K562 (cell line): Measurements from ENCODE around the gene MINDY3. TPM values are rescaled to one million over a fixed set of nuclear protein-coding genes. Genes with fewer than 3 reads are reported as not detected.

Source experiments
- ATAC-seq: fragments of 200-7000 bp; cut with Tn5 transposase; 3 replicates; pipeline ENCODE4 v1.9.1; 2020; ENCODE audit warnings: moderate library complexity
- BruUV-seq: library from RNA; stranded (reverse); fragments of 400-500 nt; replicated peaks from 2 replicates; lab custom pipeline; 2021; lab: Mats Ljungman, UMichigan
- CTCF ChIA-PET: fragments of 300-600 bp; formaldehyde crosslinking; extraction: SDS; loops from one replicate; lab custom pipeline; 2021; ENCODE audit warnings: low intra/inter-chr PET ratio; lab: Yijun Ruan, JAX
- POLR2A ChIA-PET: fragments of 300-600, 350-650 bp; sonication (Branson Sonifier 250); formaldehyde crosslinking; extraction: SDS; loops from one replicate; lab custom pipeline; 2021; ENCODE audit warnings: antibody characterized with exemption, inconsistent platforms; lab: Yijun Ruan, JAX
- DNase-seq, 4 experiments: peaks; one replicate each; pipeline versions ENCODE4 v3.0.0 to v3.0.0-alpha.2; 2011 to 2018; ENCODE audit warnings: low spot score in 3 of 4, mixed read lengths in 3 of 4; ENCODE audit errors: extremely low read depth in 1 of 4
- FAIRE-seq: peaks from 2 replicates; lab custom pipeline; 2011; peaks lifted over from hg19 to GRCh38; lab: Jason Lieb, UNC
- H2AFZ ChIP-seq: 2 replicates; pipeline ENCODE4 v1.6.0; 2011; ENCODE audit warnings: low read depth, low read length, control low read depth, inconsistent platforms
- H3K27ac ChIP-seq: fragments of 200-600 bp; 3 replicates; pipeline ENCODE4 v1.8.0; 2011; ENCODE audit warnings: low read depth, mild to moderate bottlenecking, control low read depth, inconsistent platforms, low read length, moderate library complexity, mixed read lengths; ENCODE audit errors: extremely low read depth
- H3K27me3 ChIP-seq, 2 experiments: fragments of 300-600 bp in 1 of 2; 2 replicates in 1 of 2; 3 replicates in 1 of 2; pipeline versions ENCODE4 v1.6.0 to v1.8.0; 2011; ENCODE audit warnings: inconsistent platforms in 2 of 2, low read length in 2 of 2, mild to moderate bottlenecking in 1 of 2, mixed read lengths in 1 of 2, moderate library complexity in 1 of 2; ENCODE audit not compliant: control insufficient read depth in 2 of 2, insufficient read depth in 2 of 2
- H3K36me3 ChIP-seq: fragments of 300-600 bp; 3 replicates; pipeline ENCODE4 v1.8.0; 2011; ENCODE audit warnings: mild to moderate bottlenecking, low read length, inconsistent platforms; ENCODE audit not compliant: control insufficient read depth, insufficient read depth
- H3K4me1 ChIP-seq, 2 experiments: fragments of 200-600 bp in 1 of 2; replicated peaks in 1 of 2; 2 replicates in 1 of 2; 3 replicates in 1 of 2; pipeline versions ENCODE4 v1.5.1 to v1.8.0; 2011; ENCODE audit warnings: inconsistent platforms in 2 of 2, low read length in 2 of 2, mild to moderate bottlenecking in 1 of 2, mixed read lengths in 1 of 2, moderate library complexity in 1 of 2; ENCODE audit not compliant: control insufficient read depth in 2 of 2, insufficient read depth in 2 of 2
- H3K4me2 ChIP-seq: 2 replicates; pipeline ENCODE4 v1.6.1; 2011; ENCODE audit warnings: low read length, control low read depth, inconsistent platforms, mixed read lengths; ENCODE audit not compliant: insufficient read depth
- H3K4me3 ChIP-seq: fragments of 200-600 bp; sonication (generic), shearing (Covaris generic); 2 replicates; pipeline ENCODE4 v1.5.1; 2016; ENCODE audit warnings: control low read depth, inconsistent platforms
- H3K79me2 ChIP-seq: fragments of 200-600 bp; 3 replicates; pipeline ENCODE4 v1.8.0; 2011; ENCODE audit warnings: low read length, inconsistent platforms; ENCODE audit not compliant: control insufficient read depth, insufficient read depth
- H3K9ac ChIP-seq, 2 experiments: 2 replicates each; pipeline versions ENCODE4 v1.6.0 to v1.6.1; 2011; ENCODE audit warnings: low read depth in 2 of 2, low read length in 2 of 2, control low read depth in 1 of 2, inconsistent platforms in 1 of 2, mild to moderate bottlenecking in 1 of 2, mixed read lengths in 1 of 2; ENCODE audit not compliant: insufficient read depth in 1 of 2
- H3K9me1 ChIP-seq: one replicate; pipeline ENCODE4 v1.6.0; 2011; ENCODE audit warnings: inconsistent platforms, mild to moderate bottlenecking, low read length, moderate library complexity; ENCODE audit not compliant: control insufficient read depth, insufficient read depth
- H3K9me3 ChIP-seq: replicated peaks from 2 replicates; pipeline ENCODE4 v1.5.1; 2011; ENCODE audit warnings: low read depth, low read length, inconsistent platforms; ENCODE audit not compliant: control insufficient read depth, insufficient read depth
- H4K20me1 ChIP-seq: replicated peaks from 2 replicates; pipeline ENCODE4 v1.6.1; 2011; ENCODE audit warnings: low read length, inconsistent platforms, mixed read lengths; ENCODE audit not compliant: control insufficient read depth, insufficient read depth
- FIP1L1 ChIP-seq: fragments of 200-400 bp; formaldehyde crosslinking; IDR thresholded peaks from 2 replicates; pipeline ENCODE4 v1.6.1; 2018; ENCODE audit warnings: mild to moderate bottlenecking, low read depth, low read length; ENCODE audit not compliant: poor library complexity, severe bottlenecking
- NFIC ChIP-seq: fragments of 450-650 bp; IDR thresholded peaks from 2 replicates; pipeline ENCODE4 v1.6.1; 2017; ENCODE audit warnings: mild to moderate bottlenecking, inconsistent platforms
- NFIX ChIP-seq: fragments of 250-450 bp; sonication (Bioruptor Pico); IDR thresholded peaks from 2 replicates; pipeline ENCODE4 v1.4.0; 2020; ENCODE audit warnings: low read depth, mild to moderate bottlenecking, moderate library complexity
- SMARCE1 ChIP-seq: fragments of 450-650 bp; IDR thresholded peaks from 2 replicates; pipeline ENCODE4 v1.7.1; 2016; ENCODE audit warnings: mild to moderate bottlenecking
- SRSF9 ChIP-seq: fragments of 200-400 bp; formaldehyde crosslinking; IDR thresholded peaks from 2 replicates; pipeline ENCODE4 v1.6.1; 2017; ENCODE audit warnings: low read depth, low read length, borderline replicate concordance
- XRCC4 ChIP-seq: IDR thresholded peaks from one replicate; pipeline ENCODE4 v1.6.1; 2011; ENCODE audit not compliant: insufficient read depth, insufficient read length; ENCODE audit errors: extremely low read depth
- ZBTB33 ChIP-seq: sonication (generic); formaldehyde crosslinking; IDR thresholded peaks from 2 replicates; pipeline ENCODE4 v1.8.1; 2023; ENCODE audit warnings: mild to moderate bottlenecking, missing genetic modification reagents
- ZFP1 ChIP-seq: fragments of 450-650 bp; formaldehyde crosslinking; IDR thresholded peaks from 2 replicates; pipeline ENCODE4 v1.4.0; 2020; ENCODE audit warnings: mild to moderate bottlenecking, mixed read lengths
- WGBS: fragments of 100-300 bp; shearing (Covaris generic); methylation state at CpG from one replicate; pipeline ENCODE4 v1.1.6; 2016; ENCODE audit warnings: low coverage, mixed read lengths; ENCODE audit not compliant: insufficient coverage; ENCODE audit errors: missing lambda C conversion rate; 5-methylcytosine and 5-hydroxymethylcytosine counted together
- in situ Hi-C: fragments of 300-500 bp; cut with MboI; formaldehyde crosslinking; loops from 4 replicates; pipeline ENCODE4 v1.15.0; 2018; ENCODE audit warnings: inconsistent platforms, mixed read lengths
- intact Hi-C: fragments of 100-400 bp; cut with micrococcal nuclease; formaldehyde crosslinking; loops from 2 replicates; pipeline ENCODE4 v1.14.2; 2022
- polyA plus RNA-seq, 8 experiments: library from polyadenylated mRNA; depleted of rRNA in 4 of 8; stranded (reverse) in 5 of 8; unstranded in 3 of 8; fragments of >200 nt; fragmentation: Nextera tagmentation in 2 of 8; fragmentation: Illumina TruSeq in 1 of 8; extraction: Ambion mirVana in 2 of 8; extraction: Trizol in 1 of 8; gene quantifications; 2 replicates each; pipeline versions ENCODE4 v1.2.1 to v1.2.3, GENCODE V29; 2011 to 2014; ENCODE audit warnings: inconsistent platforms in 1 of 8, missing spikeins in 1 of 8
- total RNA-seq, 7 experiments: library from RNA; depleted of rRNA in 6 of 7; stranded (reverse); fragments of >200 nt in 6 of 7; fragmentation: Illumina TruSeq in 2 of 7; extraction: Trizol in 2 of 7; gene quantifications; 2 replicates each; pipeline versions ENCODE4 v1.2.1 to v1.2.3, GENCODE V29; 2011 to 2021; ENCODE audit warnings: low replicate concordance in 1 of 7

The MINDY3 gene
- total and polyA plus RNA-seq, 9 of the 15 experiments (the other 6 are each of a cell fraction or from before 2014, with no cell fraction given) = 14.0 to 35.9 (median 23.6) TPM

- peaks cover 19% of the 10 kb centered on the region for H3K79me2 ChIP-seq
- 59% methylated on average over 3 of the region's 3 CpGs for WGBS
- no peak overlapping the region for H2AFZ ChIP-seq
- no peaks in the 10 kb centered on the region for H3K27me3 ChIP-seq
- ATAC-seq (no peak), FAIRE-seq (no peak), DNase-seq (no peak)
- TF ChIP-seq SRSF9 = no peak
- peak; percentile 64 for TF ChIP-seq NFIX (CRISPR knock-in tag)
- no peak for TF ChIP-seq FIP1L1
- no peak for TF ChIP-seq SMARCE1
- TF ChIP-seq ZBTB33 (CRISPR knock-in tag) = 0 out of 2 replicates have a peak, but pooled peaks have one; percentile 23
- no peak for TF ChIP-seq ZFP1
- peak; percentile 93 for TF ChIP-seq NFIC
- TF ChIP-seq XRCC4 = no peak
- in situ Hi-C loops (no loop called here), intact Hi-C loops (no loop called here)
- H3K9me3 ChIP-seq = no peaks in the 10 kb centered on the region
- ChIA-PET POLR2A (no interaction called here), CTCF (interaction anchor here (0.7 kb wide), 1 partner anchor 114 kb away, joined by 6 read pairs; no protein-coding TSS in a partner anchor)
- H3K9ac ChIP-seq = no peak overlapping the region
- H3K4me3 ChIP-seq = no peak overlapping the region
- no peak overlapping the region for H3K4me2 ChIP-seq
- H3K9me1 ChIP-seq = no peaks in the 10 kb centered on the region
- H4K20me1 ChIP-seq = no peaks in the 10 kb centered on the region
- no peak overlapping the region for H3K27ac ChIP-seq
- BruUV-seq = no TSS peak
- H3K4me1 ChIP-seq = peaks cover 0 to 22% of the 10 kb centered on the region in 2 experiments; a peak in 2 of 5 replicates
- peaks cover 31% of the 10 kb centered on the region for H3K36me3 ChIP-seq
Measured at GRCh38 chr10:15813415-15813814, 46.9 kb downstream of the MINDY3 start.
